BJ (cell line): ENCODE measurements around the gene TPRA1. TPM values are rescaled to one million over a fixed set of nuclear protein-coding genes. Genes with fewer than 3 reads are reported as not detected.

Experiments used
- CTCF ChIA-PET: fragments of 350-600 bp; formaldehyde crosslinking; extraction: SDS; loops from one replicate; lab custom pipeline; 2021; ENCODE audit warnings: antibody characterized with exemption, inconsistent platforms; lab: Yijun Ruan, JAX
- POLR2A ChIA-PET: fragments of 300-600 bp; sonication (Branson Sonifier 250); formaldehyde crosslinking; extraction: SDS; loops from one replicate; lab custom pipeline; 2021; ENCODE audit warnings: antibody characterized with exemption; lab: Charles Lee
- DNase-seq: peaks from one replicate; pipeline ENCODE4 v3.0.0-alpha.2; 2011; ENCODE audit warnings: low read depth
- H3K27me3 ChIP-seq: 2 replicates; pipeline ENCODE4 v1.6.0; 2011; ENCODE audit warnings: low read length; ENCODE audit not compliant: control insufficient read depth, insufficient read depth
- H3K36me3 ChIP-seq: 2 replicates; pipeline ENCODE4 v1.5.1; 2011; ENCODE audit warnings: low read length; ENCODE audit not compliant: control insufficient read depth, insufficient read depth
- H3K4me3 ChIP-seq: 2 replicates; pipeline ENCODE4 v1.5.1; 2011; ENCODE audit warnings: low read depth, mild to moderate bottlenecking, control low read depth, low read length
- polyA plus RNA-seq: library from polyadenylated mRNA; depleted of rRNA; stranded (reverse); fragments of >200 nt; gene quantifications from 2 replicates; pipeline ENCODE4 v1.2.3, GENCODE V29; 2011
- TF ChIP-seq, protein P1 (sequence below): IDR thresholded peaks from 2 replicates; pipeline ENCODE4 v1.5.1; 2011; ENCODE audit warnings: low read depth, mild to moderate bottlenecking, control low read depth, inconsistent platforms, low read length, moderate library complexity; ENCODE audit not compliant: insufficient read depth

The TPRA1 gene
- polyA plus RNA-seq, 1 experiment = 72.2 TPM

DNA sequence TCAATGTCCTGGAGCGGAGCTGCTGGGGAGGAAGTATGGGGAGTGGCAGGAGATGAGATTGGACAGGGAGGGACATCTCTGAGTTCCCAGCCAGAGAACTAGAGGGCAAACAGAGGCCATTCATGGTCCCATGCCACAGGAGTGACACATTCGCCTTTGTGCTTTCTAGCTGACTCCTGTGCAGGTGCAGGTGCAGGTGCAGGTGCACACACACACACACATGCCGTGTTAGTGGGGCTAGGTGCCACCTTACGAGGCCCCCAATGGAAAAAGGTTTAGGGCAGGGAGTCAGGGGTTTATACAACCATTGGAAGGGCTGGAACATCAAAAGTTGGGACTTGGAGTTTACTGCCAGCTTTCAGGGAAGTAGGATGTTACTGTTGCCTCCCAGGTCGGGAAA is 52.0 kb downstream of the TPRA1 start:
- Histone ChIP-seq H3K27me3 (peaks cover 13% of the 10 kb centered on the region), H3K4me3 (no peak overlapping the region), H3K36me3 (no peaks in the 10 kb centered on the region)
- ChIA-PET CTCF (interaction anchor here (1.7 to 2.3 kb wide), 3 partner anchors 9 to 859 kb away, joined by 5 to 10 read pairs (median 6); no protein-coding TSS in a partner anchor), POLR2A (no interaction called here)
- TF ChIP-seq, protein P1, sequence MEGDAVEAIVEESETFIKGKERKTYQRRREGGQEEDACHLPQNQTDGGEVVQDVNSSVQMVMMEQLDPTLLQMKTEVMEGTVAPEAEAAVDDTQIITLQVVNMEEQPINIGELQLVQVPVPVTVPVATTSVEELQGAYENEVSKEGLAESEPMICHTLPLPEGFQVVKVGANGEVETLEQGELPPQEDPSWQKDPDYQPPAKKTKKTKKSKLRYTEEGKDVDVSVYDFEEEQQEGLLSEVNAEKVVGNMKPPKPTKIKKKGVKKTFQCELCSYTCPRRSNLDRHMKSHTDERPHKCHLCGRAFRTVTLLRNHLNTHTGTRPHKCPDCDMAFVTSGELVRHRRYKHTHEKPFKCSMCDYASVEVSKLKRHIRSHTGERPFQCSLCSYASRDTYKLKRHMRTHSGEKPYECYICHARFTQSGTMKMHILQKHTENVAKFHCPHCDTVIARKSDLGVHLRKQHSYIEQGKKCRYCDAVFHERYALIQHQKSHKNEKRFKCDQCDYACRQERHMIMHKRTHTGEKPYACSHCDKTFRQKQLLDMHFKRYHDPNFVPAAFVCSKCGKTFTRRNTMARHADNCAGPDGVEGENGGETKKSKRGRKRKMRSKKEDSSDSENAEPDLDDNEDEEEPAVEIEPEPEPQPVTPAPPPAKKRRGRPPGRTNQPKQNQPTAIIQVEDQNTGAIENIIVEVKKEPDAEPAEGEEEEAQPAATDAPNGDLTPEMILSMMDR = no peak
- no peak for DNase-seq

DNA sequence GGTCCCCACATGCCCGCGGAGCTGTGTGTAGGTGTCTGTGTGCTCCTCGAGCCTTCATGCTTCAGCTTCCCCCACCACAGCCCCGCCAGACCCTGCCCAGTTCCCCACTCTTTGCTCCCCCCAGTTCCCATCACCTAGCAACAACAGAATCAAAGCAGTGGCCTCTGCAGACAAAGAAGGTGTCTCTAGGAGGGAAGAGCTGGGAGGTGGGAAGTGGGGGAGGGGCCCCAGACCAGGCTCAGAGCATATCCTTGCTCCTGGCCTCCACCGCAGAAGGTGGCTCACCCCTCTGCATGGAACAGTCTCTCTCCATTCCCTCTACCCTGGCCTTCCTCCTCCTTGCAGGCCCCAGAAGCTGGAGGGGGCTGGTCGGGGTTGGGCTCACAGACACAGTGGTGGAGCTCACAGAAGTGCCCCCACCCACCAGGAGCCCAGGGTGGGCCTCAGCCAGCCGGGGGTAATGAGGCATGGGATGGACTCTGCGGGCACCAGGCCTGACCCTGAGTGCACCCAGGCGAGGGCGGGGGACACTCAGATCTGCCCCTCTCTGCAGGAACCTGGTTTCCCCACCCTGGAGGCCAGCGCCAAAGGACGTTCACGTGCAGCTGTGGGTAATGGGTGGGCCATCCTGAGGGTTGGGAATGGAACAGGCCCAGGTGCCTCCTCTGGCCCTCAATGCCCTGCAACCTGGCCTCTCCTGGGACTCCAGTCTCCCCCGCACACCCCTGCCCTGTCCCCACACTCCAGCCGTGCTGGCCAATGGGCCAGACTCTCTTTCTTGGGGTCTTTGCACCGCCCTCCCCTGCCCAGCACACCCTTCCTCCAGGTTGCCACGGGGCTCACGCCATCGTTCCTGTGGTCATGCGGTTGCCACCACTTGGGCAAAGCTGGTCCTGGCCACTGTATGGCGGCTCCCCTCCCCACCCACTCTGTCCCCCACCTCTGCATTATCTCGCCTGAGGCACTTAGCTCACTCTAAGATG is 53.4 kb downstream of the TPRA1 start:
- CTCF ChIA-PET = interaction anchor here (1.6 to 2.3 kb wide), 4 partner anchors 9 to 857 kb away, joined by 6 to 18 read pairs (median 8); no protein-coding TSS in a partner anchor
- TF ChIP-seq, protein P1 = no peak
- DNase-seq = no peak
- Histone ChIP-seq H3K4me3 (no peak overlapping the region), H3K36me3 (no peaks in the 10 kb centered on the region), H3K27me3 (peaks cover 14% of the 10 kb centered on the region)
- POLR2A ChIA-PET = no interaction called here

DNA sequence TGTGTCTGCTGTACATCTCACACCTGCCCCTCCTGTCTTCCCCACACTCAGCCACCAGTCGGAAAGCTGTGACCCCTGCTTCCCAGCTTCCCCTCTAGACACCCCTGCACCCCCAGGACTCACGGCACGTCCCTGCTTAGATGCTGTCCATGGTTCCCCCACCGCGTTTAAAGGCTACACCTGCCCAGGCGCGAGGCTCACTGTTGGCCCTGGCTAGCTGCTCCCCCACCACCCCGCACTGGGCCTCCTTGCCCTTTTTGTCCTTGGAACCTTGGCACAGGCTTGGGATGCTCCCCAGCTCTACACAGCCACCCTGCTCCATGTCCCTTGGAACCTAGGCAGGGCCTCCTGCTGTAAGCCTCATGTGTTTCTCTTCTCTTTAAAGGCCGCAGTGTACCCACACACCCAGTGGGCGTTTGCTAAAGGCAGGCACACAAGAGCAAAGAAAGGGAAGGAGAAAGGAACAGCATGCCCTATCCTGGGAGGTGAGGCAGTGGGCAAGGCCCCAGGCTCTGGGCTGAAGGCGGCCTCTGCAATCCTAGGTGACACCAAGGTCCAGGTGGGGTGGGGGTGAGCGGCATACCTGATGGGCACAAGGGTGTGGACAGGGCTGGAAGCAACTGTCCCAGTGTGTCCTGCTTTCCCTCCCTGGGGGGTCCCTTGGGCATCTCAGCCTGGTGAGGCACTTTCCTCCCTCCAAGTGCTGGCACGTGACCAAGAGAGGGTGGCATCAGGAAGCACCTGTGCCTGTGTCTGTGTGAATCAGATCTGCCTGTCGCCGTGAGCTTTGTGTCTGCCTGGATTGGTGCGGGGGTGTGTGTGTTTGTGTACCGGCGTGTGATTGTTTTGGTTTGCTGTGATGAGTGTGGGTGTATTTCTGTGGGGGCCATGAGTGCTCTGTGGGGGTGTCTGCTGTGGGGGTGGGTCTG is 54.4 kb downstream of the TPRA1 start:
- POLR2A ChIA-PET = no interaction called here
- TF ChIP-seq, protein P1 = no peak
- CTCF ChIA-PET = interaction anchor here (1.6 to 2.3 kb wide), 2 partner anchors 10 to 12 kb away, joined by 6 to 18 read pairs; no protein-coding TSS in a partner anchor
- peaks cover 14% of the 10 kb centered on the region for H3K27me3 ChIP-seq
- no peak overlapping the region for H3K4me3 ChIP-seq
- H3K36me3 ChIP-seq = no peaks in the 10 kb centered on the region
- DNase-seq = no peak

DNA sequence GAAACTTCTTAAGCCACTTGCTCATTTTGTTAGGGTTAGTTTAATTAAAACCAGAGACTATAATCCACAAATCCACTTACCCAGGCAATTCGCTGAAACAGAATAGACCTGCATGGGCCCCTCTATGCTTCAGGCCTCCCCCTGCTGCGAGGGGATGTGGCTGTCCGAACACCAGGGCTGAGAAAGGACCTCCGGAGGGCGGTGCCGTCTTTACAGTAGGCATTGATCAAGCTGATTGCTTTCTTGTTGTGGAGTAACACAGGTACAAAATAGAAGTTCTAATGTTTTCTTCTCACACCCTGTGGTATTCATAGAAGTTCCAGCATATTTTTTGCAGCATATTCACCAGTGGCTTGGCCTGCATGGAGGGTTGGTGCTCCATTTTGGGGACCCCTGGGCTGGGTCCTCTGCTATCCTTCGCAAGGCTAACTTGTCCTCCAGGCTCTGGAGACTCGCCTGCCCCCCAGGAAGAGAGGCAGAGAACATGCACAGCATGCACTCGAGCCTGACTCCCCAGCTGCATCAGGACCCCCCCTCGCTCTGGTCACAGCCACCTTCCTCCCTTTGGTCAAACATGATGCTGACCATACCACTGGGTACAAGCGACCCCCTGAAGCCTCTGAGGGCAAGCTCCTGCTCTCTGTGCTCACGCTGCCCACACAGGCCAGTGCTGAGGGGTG is 55.3 kb downstream of the TPRA1 start:
- no peak for DNase-seq
- CTCF ChIA-PET = interaction anchor here (0.9 to 2.3 kb wide), 3 partner anchors 8 to 13 kb away, joined by 3 to 18 read pairs (median 6); no protein-coding TSS in a partner anchor
- TF ChIP-seq, protein P1 = no peak
- POLR2A ChIA-PET = no interaction called here
- H3K4me3 ChIP-seq = no peak overlapping the region
- H3K36me3 ChIP-seq = no peaks in the 10 kb centered on the region
- peaks cover 14% of the 10 kb centered on the region for H3K27me3 ChIP-seq
